Measurements from ENCODE around the gene RCAN1.

Gene RCAN1

GRCh38 chr21:34594566-34595234 is 20.2 kb downstream of the RCAN1 start:
- TF ChIP-seq MAX (IDR thresholded peaks at IDR 0.05) (no peak), TEAD4 (IDR thresholded peaks at IDR 0.05) (no peak), EP300 (IDR thresholded peaks at IDR 0.05; ENCODE audit: borderline replicate concordance) (no peak), TCF12 (IDR thresholded peaks at IDR 0.05; ENCODE audit: low read depth) (no peak), RAD21 (IDR thresholded peaks at IDR 0.05; ENCODE audit: low read depth) (no peak), EGR1 (IDR thresholded peaks at IDR 0.05) (no peak), CEBPB (IDR thresholded peaks at IDR 0.05) (no peak), USF1 (IDR thresholded peaks at IDR 0.05) (no peak), TAF1 (IDR thresholded peaks at IDR 0.05; ENCODE audit: low read depth) (no peak)
- TF ChIP-seq, protein P1, sequence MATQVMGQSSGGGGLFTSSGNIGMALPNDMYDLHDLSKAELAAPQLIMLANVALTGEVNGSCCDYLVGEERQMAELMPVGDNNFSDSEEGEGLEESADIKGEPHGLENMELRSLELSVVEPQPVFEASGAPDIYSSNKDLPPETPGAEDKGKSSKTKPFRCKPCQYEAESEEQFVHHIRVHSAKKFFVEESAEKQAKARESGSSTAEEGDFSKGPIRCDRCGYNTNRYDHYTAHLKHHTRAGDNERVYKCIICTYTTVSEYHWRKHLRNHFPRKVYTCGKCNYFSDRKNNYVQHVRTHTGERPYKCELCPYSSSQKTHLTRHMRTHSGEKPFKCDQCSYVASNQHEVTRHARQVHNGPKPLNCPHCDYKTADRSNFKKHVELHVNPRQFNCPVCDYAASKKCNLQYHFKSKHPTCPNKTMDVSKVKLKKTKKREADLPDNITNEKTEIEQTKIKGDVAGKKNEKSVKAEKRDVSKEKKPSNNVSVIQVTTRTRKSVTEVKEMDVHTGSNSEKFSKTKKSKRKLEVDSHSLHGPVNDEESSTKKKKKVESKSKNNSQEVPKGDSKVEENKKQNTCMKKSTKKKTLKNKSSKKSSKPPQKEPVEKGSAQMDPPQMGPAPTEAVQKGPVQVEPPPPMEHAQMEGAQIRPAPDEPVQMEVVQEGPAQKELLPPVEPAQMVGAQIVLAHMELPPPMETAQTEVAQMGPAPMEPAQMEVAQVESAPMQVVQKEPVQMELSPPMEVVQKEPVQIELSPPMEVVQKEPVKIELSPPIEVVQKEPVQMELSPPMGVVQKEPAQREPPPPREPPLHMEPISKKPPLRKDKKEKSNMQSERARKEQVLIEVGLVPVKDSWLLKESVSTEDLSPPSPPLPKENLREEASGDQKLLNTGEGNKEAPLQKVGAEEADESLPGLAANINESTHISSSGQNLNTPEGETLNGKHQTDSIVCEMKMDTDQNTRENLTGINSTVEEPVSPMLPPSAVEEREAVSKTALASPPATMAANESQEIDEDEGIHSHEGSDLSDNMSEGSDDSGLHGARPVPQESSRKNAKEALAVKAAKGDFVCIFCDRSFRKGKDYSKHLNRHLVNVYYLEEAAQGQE (IDR thresholded peaks at IDR 0.05; ENCODE audit: low read depth): no peak

DNA sequence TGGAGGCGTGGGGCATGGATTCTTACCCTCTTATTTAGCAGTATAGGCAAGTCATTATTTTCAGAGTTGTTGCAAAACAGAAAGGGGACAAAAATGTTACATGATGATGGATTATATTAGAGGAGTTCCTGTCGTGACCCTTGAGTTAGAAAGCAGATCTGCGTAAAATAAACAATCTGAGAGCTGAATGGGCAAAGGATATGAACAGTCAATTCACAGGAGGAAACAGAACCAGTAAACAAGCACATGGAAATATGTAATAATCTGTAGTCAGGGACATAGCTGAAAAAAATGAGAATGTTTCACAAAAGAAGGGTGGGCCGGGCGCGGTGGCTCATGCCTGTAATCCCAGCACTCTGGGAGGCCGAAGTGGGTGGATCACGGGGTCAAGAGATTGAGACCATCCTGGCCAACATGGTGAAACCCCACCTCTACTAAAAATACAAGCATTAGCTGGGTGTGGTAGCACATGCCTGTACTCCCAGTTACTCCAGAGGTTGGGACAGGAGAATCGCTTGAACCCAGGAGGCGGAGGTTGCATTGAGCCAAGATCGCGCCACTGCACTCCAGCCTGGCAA is 20.9 kb downstream of the RCAN1 start:
- TF ChIP-seq TCF12 (IDR thresholded peaks at IDR 0.05; ENCODE audit: low read depth) (no peak), ZBTB7A (IDR thresholded peaks at IDR 0.05; ENCODE audit: low read depth) (no peak), FOXM1 (IDR thresholded peaks at IDR 0.05; ENCODE audit: borderline replicate concordance, low read depth) (no peak), NFIC (IDR thresholded peaks at IDR 0.05) (no peak), TAF1 (IDR thresholded peaks at IDR 0.05; ENCODE audit: low read depth) (no peak), USF1 (IDR thresholded peaks at IDR 0.05) (no peak), TEAD4 (IDR thresholded peaks at IDR 0.05) (no peak), CEBPB (IDR thresholded peaks at IDR 0.05) (no peak), YY1 (IDR thresholded peaks at IDR 0.05; ENCODE audit: low read depth) (no peak), EGR1 (IDR thresholded peaks at IDR 0.05) (no peak)

GRCh38 chr21:34593423-34593822 is 21.5 kb downstream of the RCAN1 start:
- TF ChIP-seq MAX (IDR thresholded peaks at IDR 0.05): no peak
- TF ChIP-seq YY1 (IDR thresholded peaks at IDR 0.05; ENCODE audit: low read depth): no peak
- TF ChIP-seq EGR1 (IDR thresholded peaks at IDR 0.05): no peak
- no peak for TF ChIP-seq ZBTB7A (IDR thresholded peaks at IDR 0.05; ENCODE audit: low read depth)
- TF ChIP-seq NFIC (IDR thresholded peaks at IDR 0.05): no peak
- TF ChIP-seq TAF1 (IDR thresholded peaks at IDR 0.05; ENCODE audit: low read depth): no peak
- TF ChIP-seq USF1 (IDR thresholded peaks at IDR 0.05): no peak
- no peak for TF ChIP-seq TEAD4 (IDR thresholded peaks at IDR 0.05)

GRCh38 chr21:34592120-34592955 is 22.6 kb downstream of the RCAN1 start:
- no peak for TF ChIP-seq EGR1 (IDR thresholded peaks at IDR 0.05)
- no peak for TF ChIP-seq USF1 (IDR thresholded peaks at IDR 0.05)
- no peak for TF ChIP-seq RAD21 (IDR thresholded peaks at IDR 0.05; ENCODE audit: low read depth)
- no peak for TF ChIP-seq TEAD4 (IDR thresholded peaks at IDR 0.05)
- TF ChIP-seq TAF1 (IDR thresholded peaks at IDR 0.05; ENCODE audit: low read depth): no peak
- TF ChIP-seq YY1 (IDR thresholded peaks at IDR 0.05; ENCODE audit: low read depth): no peak
- TF ChIP-seq EP300 (IDR thresholded peaks at IDR 0.05; ENCODE audit: borderline replicate concordance): no peak
- no peak for TF ChIP-seq CEBPB (IDR thresholded peaks at IDR 0.05)

DNA sequence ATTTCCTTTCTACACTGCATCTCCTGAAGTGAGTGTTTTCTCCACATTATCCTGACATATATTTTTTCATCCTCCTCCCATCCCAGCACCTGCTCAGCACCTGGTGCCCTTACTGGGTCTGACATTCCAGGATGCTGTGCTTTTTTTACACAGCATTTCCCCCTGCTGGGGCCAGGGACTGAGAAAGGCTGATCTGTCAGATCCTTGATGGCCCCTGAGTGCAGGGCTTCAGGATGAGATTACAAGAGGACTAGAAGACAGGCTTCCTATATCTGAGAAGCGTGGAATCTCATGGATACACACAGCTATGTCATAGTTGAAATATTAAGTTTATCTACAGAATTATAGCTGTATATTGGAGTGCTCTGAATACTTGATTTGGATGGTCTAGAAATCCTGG is 24.4 kb downstream of the RCAN1 start:
- TF ChIP-seq MAX (IDR thresholded peaks at IDR 0.05) (no peak), TAF1 (IDR thresholded peaks at IDR 0.05; ENCODE audit: low read depth) (no peak), TEAD4 (IDR thresholded peaks at IDR 0.05) (no peak), USF1 (IDR thresholded peaks at IDR 0.05) (no peak)

Measured in Ishikawa (cell line).